Stomach smooth muscle (tissue), 2 donors: ENCODE measurements around the gene MMD.
"Not testable (repeated sequence)": the region's sequence is repeated elsewhere in the genome, so short reads cannot be mapped to it uniquely, and the experiment has no call there.

Experiments
- H3K27ac ChIP-seq: one replicate; pipeline ENCODE4 v1.7.0; 2013; ENCODE audit warnings: mild to moderate bottlenecking, low read length, inconsistent platforms
- H3K27me3 ChIP-seq, 2 donors: one replicate each; pipeline ENCODE4 v1.7.0; 2013; ENCODE audit warnings: low read length in 2 of 2; ENCODE audit not compliant: insufficient read depth in 2 of 2, control insufficient read depth in 1 of 2
- H3K36me3 ChIP-seq, 2 donors: one replicate each; pipeline ENCODE4 v1.7.0; 2013; ENCODE audit warnings: low read length in 2 of 2; ENCODE audit not compliant: control insufficient read depth in 2 of 2, insufficient read depth in 2 of 2
- H3K4me1 ChIP-seq: one replicate; pipeline ENCODE4 v1.7.0; 2013; ENCODE audit warnings: low read length; ENCODE audit not compliant: control insufficient read depth, insufficient read depth
- H3K4me3 ChIP-seq, 2 donors: one replicate each; pipeline ENCODE4 v1.7.0; 2013; ENCODE audit warnings: low read length in 2 of 2
- H3K9ac ChIP-seq, 2 donors: one replicate each; pipeline ENCODE4 v1.7.0; 2013; ENCODE audit warnings: low read length in 2 of 2, mild to moderate bottlenecking in 1 of 2
- H3K9me3 ChIP-seq, 2 donors: one replicate each; pipeline ENCODE4 v1.7.0; 2013; ENCODE audit warnings: low read length in 2 of 2; ENCODE audit not compliant: control insufficient read depth in 2 of 2
- donor health status: healthy.
- donor health status: Pancreatic carcinoma.

MMD gene

GRCh38 chr17:55432358-55433028 lies 10.9 kb upstream of the MMD start:
- no peak overlapping the region for H3K9ac ChIP-seq
- no peaks in the 10 kb centered on the region for H3K9me3 ChIP-seq
- no peaks in the 10 kb centered on the region for H3K36me3 ChIP-seq
- H3K4me1 ChIP-seq = peaks cover 14% of the 10 kb centered on the region
- H3K27ac ChIP-seq = no peak overlapping the region
- no peak overlapping the region for H3K4me3 ChIP-seq
- H3K27me3 ChIP-seq = no peaks in the 10 kb centered on the region

- not testable (repeated sequence) for H3K9me3 ChIP-seq, H3K27ac ChIP-seq
- H3K4me1 ChIP-seq = peaks cover 14% of the 10 kb centered on the region
These were observed 10.3 kb upstream of the MMD start for GRCh38 chr17:55431914-55432313.

GRCh38 chr17:55430541-55431288 lies 9.1 kb upstream of the MMD start:
- no peaks in the 10 kb centered on the region for H3K27me3 ChIP-seq
- no peaks in the 10 kb centered on the region for H3K9me3 ChIP-seq
- no peak overlapping the region for H3K9ac ChIP-seq
- H3K36me3 ChIP-seq = no peaks in the 10 kb centered on the region
- H3K27ac ChIP-seq = no peak overlapping the region
- H3K4me3 ChIP-seq = no peak overlapping the region
- peaks cover 14% of the 10 kb centered on the region for H3K4me1 ChIP-seq

More at GRCh38 chr17:55431914-55432313, 10.3 kb upstream of the MMD start:
- H3K27me3 ChIP-seq, H3K36me3 ChIP-seq, H3K9ac ChIP-seq, H3K4me3 ChIP-seq: not testable (repeated sequence)

- Histone ChIP-seq H3K27ac (no peak overlapping the region), H3K9me3 (no peaks in the 10 kb centered on the region), H3K27me3 (no peaks in the 10 kb centered on the region), H3K4me1 (peaks cover 2% of the 10 kb centered on the region), H3K4me3 (no peak overlapping the region), H3K36me3 (no peaks in the 10 kb centered on the region), H3K9ac (no peak overlapping the region)
These were observed 5.9 kb upstream of the MMD start for GRCh38 chr17:55427587-55427882.

GRCh38 chr17:55426851-55427586 lies 5.4 kb upstream of the MMD start:
- Histone ChIP-seq H3K36me3 (no peaks in the 10 kb centered on the region), H3K27ac (no peak overlapping the region), H3K9me3 (no peaks in the 10 kb centered on the region), H3K4me3 (no peak overlapping the region), H3K4me1 (no peaks in the 10 kb centered on the region), H3K27me3 (no peaks in the 10 kb centered on the region), H3K9ac (no peak overlapping the region)

- Histone ChIP-seq H3K9ac (no peak overlapping the region), H3K27me3 (no peaks in the 10 kb centered on the region), H3K4me3 (no peak overlapping the region), H3K36me3 (no peaks in the 10 kb centered on the region), H3K27ac (no peak overlapping the region), H3K4me1 (peaks cover 4% of the 10 kb centered on the region), H3K9me3 (no peaks in the 10 kb centered on the region)
These were observed 3.4 kb upstream of the MMD start for GRCh38 chr17:55424893-55425540.

GRCh38 chr17:55423535-55423934 lies 1.9 kb upstream of the MMD start:
- no peaks in the 10 kb centered on the region for H3K27me3 ChIP-seq
- no peak overlapping the region for H3K9ac ChIP-seq
- no peak overlapping the region for H3K4me3 ChIP-seq
- peaks cover 4% of the 10 kb centered on the region for H3K4me1 ChIP-seq
- no peaks in the 10 kb centered on the region for H3K36me3 ChIP-seq
- H3K9me3 ChIP-seq = no peaks in the 10 kb centered on the region
- H3K27ac ChIP-seq = no peak overlapping the region

GRCh38 chr17:55422828-55423164 lies 1.2 kb upstream of the MMD start:
- H3K27ac ChIP-seq, H3K4me3 ChIP-seq, H3K4me1 ChIP-seq, H3K36me3 ChIP-seq, H3K27me3 ChIP-seq, H3K9ac ChIP-seq, H3K9me3 ChIP-seq: not testable (repeated sequence)

- peak overlapping the region; percentile 75 to 98 for H3K4me3 ChIP-seq
- H3K27me3 ChIP-seq = no peaks in the 10 kb centered on the region
- H3K27ac ChIP-seq = peak overlapping the region; percentile 93
- no peaks in the 10 kb centered on the region for H3K9me3 ChIP-seq
- no peaks in the 10 kb centered on the region for H3K36me3 ChIP-seq
- peak overlapping the region; percentile 89 to 96 for H3K9ac ChIP-seq
- H3K4me1 ChIP-seq = peaks cover 4% of the 10 kb centered on the region
These were observed 858 bp downstream of the MMD start for GRCh38 chr17:55420776-55421178.

GRCh38 chr17:55420067-55420775 lies 1.4 kb downstream of the MMD start:
- H3K9me3 ChIP-seq = no peaks in the 10 kb centered on the region
- H3K9ac ChIP-seq = peak overlapping the region; percentile 89 to 96
- no peaks in the 10 kb centered on the region for H3K27me3 ChIP-seq
- H3K4me3 ChIP-seq = peak overlapping the region; percentile 75 to 98
- no peaks in the 10 kb centered on the region for H3K36me3 ChIP-seq
- peak overlapping the region; percentile 93 for H3K27ac ChIP-seq
- peaks cover 4% of the 10 kb centered on the region for H3K4me1 ChIP-seq
